ENCODE results near the gene SLC9A3. TPM values are rescaled to one million over a fixed set of nuclear protein-coding genes. Genes with fewer than 3 reads are reported as not detected.

The SLC9A3 gene
- total and polyA plus RNA-seq, 3 experiments from 2014 or later, result 2.4 to 2.6 (median 2.5) TPM

GRCh38 chr5:549229-549628 is 25.0 kb upstream of the SLC9A3 start:
- Histone ChIP-seq H3K4me1 (ENCODE audit: insufficient read depth, low read length) (peaks cover 6% of the 10 kb centered on the region), H3K27ac (ENCODE audit: low read depth, low read length) (no peak overlapping the region), H3K9me3 (ENCODE audit: low read length) (no peaks in the 10 kb centered on the region), H3K36me3 (ENCODE audit: insufficient read depth, low read length) (no peaks in the 10 kb centered on the region), H3K27me3 (ENCODE audit: insufficient read depth, low read length, poor library complexity, severe bottlenecking) (peaks cover 3% of the 10 kb centered on the region), H3K4me3 (ENCODE audit: low read length) (no peak overlapping the region)
- peaks cover 0 to 7% (median 2%) of the 10 kb centered on the region in 5 donors for H3K9me3 Mint-ChIP-seq
- CTCF ChIA-PET, result no interaction called here
- DNase-seq, result no peak
- H3K4me3 Mint-ChIP-seq, result no peak overlapping the region
- H3K4me1 Mint-ChIP-seq, result peaks cover under 1 to 11% (median 1%) of the 10 kb centered on the region in 3 donors
- peaks cover 20 to 28% of the 10 kb centered on the region in 2 donors for H3K27me3 Mint-ChIP-seq
- peaks cover 0 to 9% (median 0%) of the 10 kb centered on the region in 3 donors for H3K36me3 Mint-ChIP-seq
- no peak overlapping the region for H3K27ac Mint-ChIP-seq
- POLR2A ChIA-PET, result no interaction called here

- peaks cover 3% of the 10 kb centered on the region for H3K27me3 ChIP-seq (ENCODE audit: insufficient read depth, low read length, poor library complexity, severe bottlenecking)
- Mint-ChIP-seq H3K4me3 (no peak overlapping the region), H3K9me3 (peaks cover 0 to 7% (median 2%) of the 10 kb centered on the region in 5 donors), H3K27ac (no peak overlapping the region), H3K27me3 (peaks cover 20 to 28% of the 10 kb centered on the region in 2 donors), H3K36me3 (peaks cover 0 to 9% (median 0%) of the 10 kb centered on the region in 3 donors), H3K4me1 (peaks cover 9 to 20% (median 10%) of the 10 kb centered on the region in 3 donors)
- no peak overlapping the region for H3K4me3 ChIP-seq (ENCODE audit: low read length)
- H3K9me3 ChIP-seq (ENCODE audit: low read length), result no peaks in the 10 kb centered on the region
- DNase-seq, result peak in 1 of 5 donors; percentile 30
- H3K36me3 ChIP-seq (ENCODE audit: insufficient read depth, low read length), result no peaks in the 10 kb centered on the region
- ChIA-PET CTCF (no interaction called here), POLR2A (no interaction called here)
- no peak overlapping the region for H3K27ac ChIP-seq (ENCODE audit: low read depth, low read length)
- H3K4me1 ChIP-seq (ENCODE audit: insufficient read depth, low read length), result peaks cover 14% of the 10 kb centered on the region
Observed at GRCh38 chr5:548256-548655, 24.0 kb upstream of the SLC9A3 start.

GRCh38 chr5:547086-547924 is 23.1 kb upstream of the SLC9A3 start:
- Mint-ChIP-seq H3K4me1 (peaks cover 9 to 26% (median 12%) of the 10 kb centered on the region in 3 donors), H3K27ac (peak overlapping the region in 1 of 8 donors; percentile 61), H3K36me3 (peaks cover 0 to 9% (median 0%) of the 10 kb centered on the region in 3 donors), H3K4me3 (no peak overlapping the region), H3K9me3 (peaks cover 0 to 7% (median 2%) of the 10 kb centered on the region in 5 donors), H3K27me3 (peaks cover 20 to 28% of the 10 kb centered on the region in 2 donors)
- ChIA-PET POLR2A (no interaction called here), CTCF (no interaction called here)
- no peak overlapping the region for H3K4me3 ChIP-seq (ENCODE audit: low read length)
- peaks cover 3% of the 10 kb centered on the region for H3K27me3 ChIP-seq (ENCODE audit: insufficient read depth, low read length, poor library complexity, severe bottlenecking)
- peak in 2 of 5 donors; percentile 0 to 38 for DNase-seq
- no peaks in the 10 kb centered on the region for H3K36me3 ChIP-seq (ENCODE audit: insufficient read depth, low read length)
- H3K9me3 ChIP-seq (ENCODE audit: low read length), result no peaks in the 10 kb centered on the region
- H3K27ac ChIP-seq (ENCODE audit: low read depth, low read length), result no peak overlapping the region
- H3K4me1 ChIP-seq (ENCODE audit: insufficient read depth, low read length), result peaks cover 14% of the 10 kb centered on the region

GRCh38 chr5:546376-546908 is 22.2 kb upstream of the SLC9A3 start:
- Histone ChIP-seq H3K4me1 (ENCODE audit: insufficient read depth, low read length) (peaks cover 14% of the 10 kb centered on the region), H3K36me3 (ENCODE audit: insufficient read depth, low read length) (no peaks in the 10 kb centered on the region), H3K4me3 (ENCODE audit: low read length) (no peak overlapping the region), H3K27me3 (ENCODE audit: insufficient read depth, low read length, poor library complexity, severe bottlenecking) (peaks cover 3% of the 10 kb centered on the region), H3K27ac (ENCODE audit: low read depth, low read length) (no peak overlapping the region), H3K9me3 (ENCODE audit: low read length) (no peaks in the 10 kb centered on the region)
- H3K4me1 Mint-ChIP-seq, result peaks cover 9 to 26% (median 12%) of the 10 kb centered on the region in 3 donors
- no peak overlapping the region for H3K4me3 Mint-ChIP-seq
- ChIA-PET POLR2A (no interaction called here), CTCF (no interaction called here)
- H3K9me3 Mint-ChIP-seq, result peaks cover 0 to 7% (median 2%) of the 10 kb centered on the region in 5 donors
- H3K36me3 Mint-ChIP-seq, result peaks cover 0 to 9% (median 0%) of the 10 kb centered on the region in 3 donors
- peak in 2 of 5 donors; percentile 0 to 26 for DNase-seq
- H3K27me3 Mint-ChIP-seq, result peaks cover 22 to 28% of the 10 kb centered on the region in 2 donors
- no peak overlapping the region for H3K27ac Mint-ChIP-seq

- peaks cover 3% of the 10 kb centered on the region for H3K27me3 ChIP-seq (ENCODE audit: insufficient read depth, low read length, poor library complexity, severe bottlenecking)
- H3K27ac ChIP-seq (ENCODE audit: low read depth, low read length), result no peak overlapping the region
- peak in 1 of 5 donors; percentile 28 for DNase-seq
- H3K36me3 ChIP-seq (ENCODE audit: insufficient read depth, low read length), result no peaks in the 10 kb centered on the region
- Mint-ChIP-seq H3K9me3 (peaks cover 0 to 4% (median 2%) of the 10 kb centered on the region in 5 donors), H3K4me1 (peaks cover 9 to 26% (median 12%) of the 10 kb centered on the region in 3 donors), H3K27me3 (peaks cover 20 to 23% of the 10 kb centered on the region in 2 donors), H3K4me3 (peak overlapping the region in 1 of 7 donors; percentile 40), H3K27ac (peak overlapping the region in 1 of 8 donors; percentile 55), H3K36me3 (peaks cover 0 to 5% (median 0%) of the 10 kb centered on the region in 3 donors)
- CTCF ChIA-PET, result no interaction called here
- peaks cover 14% of the 10 kb centered on the region for H3K4me1 ChIP-seq (ENCODE audit: insufficient read depth, low read length)
- H3K4me3 ChIP-seq (ENCODE audit: low read length), result no peak overlapping the region
- no peaks in the 10 kb centered on the region for H3K9me3 ChIP-seq (ENCODE audit: low read length)
- POLR2A ChIA-PET, result no interaction called here
Observed at GRCh38 chr5:545641-546375, 21.6 kb upstream of the SLC9A3 start.

- Histone ChIP-seq H3K27ac (ENCODE audit: low read depth, low read length) (no peak overlapping the region), H3K4me1 (ENCODE audit: insufficient read depth, low read length) (peaks cover 14% of the 10 kb centered on the region), H3K9me3 (ENCODE audit: low read length) (no peaks in the 10 kb centered on the region), H3K27me3 (ENCODE audit: insufficient read depth, low read length, poor library complexity, severe bottlenecking) (peaks cover 3% of the 10 kb centered on the region), H3K36me3 (ENCODE audit: insufficient read depth, low read length) (no peaks in the 10 kb centered on the region), H3K4me3 (ENCODE audit: low read length) (no peak overlapping the region)
- no peaks in the 10 kb centered on the region for H3K9me3 Mint-ChIP-seq
- ChIA-PET CTCF (interaction anchor here (0.9 kb wide), 1 partner anchor 72 kb away, joined by 3 read pairs; no protein-coding TSS in a partner anchor), POLR2A (interaction anchor here (1.2 kb wide), 1 partner anchor 72 kb away, joined by 3 read pairs; no protein-coding TSS in a partner anchor)
- H3K27me3 Mint-ChIP-seq, result peaks cover 14 to 17% of the 10 kb centered on the region in 2 donors
- peak in 1 of 5 donors; percentile 43 for DNase-seq
- H3K27ac Mint-ChIP-seq, result peak overlapping the region in 4 of 8 donors; percentile 35 to 91 (median 52)
- H3K36me3 Mint-ChIP-seq, result peaks cover 0 to 3% (median 0%) of the 10 kb centered on the region in 3 donors
- peak overlapping the region in 2 of 7 donors; percentile 11 to 41 for H3K4me3 Mint-ChIP-seq
- peaks cover 9 to 26% (median 12%) of the 10 kb centered on the region in 3 donors for H3K4me1 Mint-ChIP-seq
Observed at GRCh38 chr5:544675-545355, 20.6 kb upstream of the SLC9A3 start.
